Gastroesophageal sphincter (tissue), 3 donors: ENCODE measurements around the gene DDX1.

ENCODE experiments used
- POLR2A ChIP-seq, 2 donors: fragments of 450-650 bp; IDR thresholded peaks; one replicate each; pipeline ENCODE4 v1.6.1; 2017; ENCODE audit warnings: antibody characterized with exemption in 2 of 2, mild to moderate bottlenecking in 2 of 2, moderate library complexity in 1 of 2
- POLR2AphosphoS5 ChIP-seq: sonication (generic); formaldehyde crosslinking; IDR thresholded peaks from one replicate; pipeline ENCODE4 v1.6.1; 2017; ENCODE audit warnings: antibody characterized with exemption
- TF ChIP-seq, protein P1 (sequence below), 4 experiments: fragments of 200-600 bp in 2 of 4; fragments of 450-650 bp in 2 of 4; sonication (generic) in 1 of 4; IDR thresholded peaks; one replicate each; pipeline ENCODE4 v1.5.1; 2017 to 2019; ENCODE audit warnings: antibody characterized with exemption in 4 of 4, mild to moderate bottlenecking in 2 of 4, moderate library complexity in 2 of 4

DNA sequence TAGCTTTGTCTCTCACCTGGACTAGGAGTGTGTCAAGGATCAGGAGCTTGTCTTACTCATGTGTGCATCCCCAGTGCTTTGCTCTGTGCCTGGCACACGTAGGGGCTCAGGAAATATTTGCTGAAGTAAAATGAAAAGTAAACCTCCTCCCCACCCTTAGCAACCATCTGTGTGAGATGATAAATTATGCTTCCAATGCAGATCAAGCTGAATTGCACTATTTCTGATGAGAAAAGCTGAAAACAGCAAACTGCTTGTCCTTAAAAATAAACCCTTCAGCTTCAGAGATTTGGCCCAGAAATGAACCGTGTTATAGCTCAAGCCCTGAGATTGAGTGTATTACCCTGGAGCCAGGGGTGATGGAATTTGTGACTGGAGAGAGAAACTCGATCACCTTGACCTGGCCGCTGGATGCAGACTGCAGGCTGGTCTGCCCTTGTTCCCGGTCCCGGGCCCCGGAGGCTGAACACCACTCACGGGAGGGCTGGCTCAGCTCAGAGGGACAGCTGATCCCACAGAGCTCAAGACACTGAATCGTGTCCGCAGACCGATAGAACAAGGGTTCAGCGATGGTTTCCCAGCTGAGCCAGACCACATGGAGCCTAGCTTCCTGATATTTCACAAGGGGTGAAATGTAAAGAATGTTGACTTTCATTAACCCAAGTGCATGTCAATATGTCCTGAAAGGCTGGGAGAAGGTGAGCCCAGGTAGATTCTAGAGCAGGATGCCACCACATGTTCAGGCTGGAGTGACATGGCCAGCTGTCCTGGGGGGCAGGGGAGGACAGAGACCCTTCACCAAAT is 50.5 kb downstream of the DDX1 start:
- TF ChIP-seq POLR2A (IDR thresholded peaks at IDR 0.05) = no peak
- TF ChIP-seq, protein P1, sequence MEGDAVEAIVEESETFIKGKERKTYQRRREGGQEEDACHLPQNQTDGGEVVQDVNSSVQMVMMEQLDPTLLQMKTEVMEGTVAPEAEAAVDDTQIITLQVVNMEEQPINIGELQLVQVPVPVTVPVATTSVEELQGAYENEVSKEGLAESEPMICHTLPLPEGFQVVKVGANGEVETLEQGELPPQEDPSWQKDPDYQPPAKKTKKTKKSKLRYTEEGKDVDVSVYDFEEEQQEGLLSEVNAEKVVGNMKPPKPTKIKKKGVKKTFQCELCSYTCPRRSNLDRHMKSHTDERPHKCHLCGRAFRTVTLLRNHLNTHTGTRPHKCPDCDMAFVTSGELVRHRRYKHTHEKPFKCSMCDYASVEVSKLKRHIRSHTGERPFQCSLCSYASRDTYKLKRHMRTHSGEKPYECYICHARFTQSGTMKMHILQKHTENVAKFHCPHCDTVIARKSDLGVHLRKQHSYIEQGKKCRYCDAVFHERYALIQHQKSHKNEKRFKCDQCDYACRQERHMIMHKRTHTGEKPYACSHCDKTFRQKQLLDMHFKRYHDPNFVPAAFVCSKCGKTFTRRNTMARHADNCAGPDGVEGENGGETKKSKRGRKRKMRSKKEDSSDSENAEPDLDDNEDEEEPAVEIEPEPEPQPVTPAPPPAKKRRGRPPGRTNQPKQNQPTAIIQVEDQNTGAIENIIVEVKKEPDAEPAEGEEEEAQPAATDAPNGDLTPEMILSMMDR (IDR thresholded peaks at IDR 0.05) = no peak
- TF ChIP-seq POLR2AphosphoS5 = no peak
